HFF-Myc (cell line): Measurements from ENCODE around the gene TNFSF18.

ENCODE experiments used
- DNase-seq: peaks from one replicate; pipeline ENCODE4 v3.0.0-alpha.2; 2011; ENCODE audit warnings: low read depth; ENCODE audit errors: extremely low read depth
- H3K4me3 ChIP-seq: replicated peaks from 2 replicates; pipeline ENCODE4 v1.5.1; 2011; ENCODE audit warnings: low read depth, mild to moderate bottlenecking, control low read depth, low read length
- TF ChIP-seq, protein P1 (sequence below): IDR thresholded peaks from 2 replicates; pipeline ENCODE4 v1.5.1; 2012; ENCODE audit warnings: mild to moderate bottlenecking, low read depth, low read length, control low read depth; ENCODE audit errors: missing control alignments

TNFSF18 gene

DNA sequence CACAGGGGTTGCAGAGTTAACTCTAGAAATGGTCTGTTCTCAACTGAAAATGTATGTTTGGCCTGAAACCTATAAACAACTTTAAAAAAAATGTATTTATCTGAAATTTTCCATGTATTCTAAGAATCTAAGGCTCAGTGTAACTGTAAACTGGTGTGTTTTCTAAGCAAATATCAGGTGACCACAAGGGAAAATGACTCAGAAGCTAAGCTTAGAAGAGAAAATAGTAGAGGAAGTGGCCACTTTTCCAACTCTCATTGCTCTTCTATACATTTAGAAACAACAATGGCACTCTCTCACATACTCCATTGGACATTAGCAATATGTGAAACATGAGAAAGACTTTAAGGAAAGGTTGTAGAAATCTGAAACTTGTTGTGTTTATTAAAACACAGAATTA is 7.5 kb downstream of the TNFSF18 start:
- no peak for DNase-seq

DNA sequence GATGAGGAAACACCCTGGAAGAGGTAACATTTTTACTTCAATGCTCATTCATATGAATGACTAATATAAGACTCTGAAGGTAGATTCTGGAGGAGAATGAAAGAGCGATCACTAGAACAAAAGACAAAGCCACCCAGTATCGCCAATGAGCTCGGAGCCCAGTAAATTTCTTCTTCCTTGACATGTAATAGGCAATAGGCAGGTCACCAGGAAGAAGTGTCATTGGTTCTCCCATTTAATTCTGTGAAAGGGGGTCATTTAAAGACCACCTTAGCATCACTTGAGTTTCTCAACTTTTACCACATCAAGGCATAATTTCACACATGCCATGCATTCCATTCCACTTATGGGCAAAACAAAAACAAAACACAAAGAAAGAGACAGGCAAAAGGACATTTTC is 7.9 kb downstream of the TNFSF18 start:
- no peak for DNase-seq
- no peak overlapping the region for H3K4me3 ChIP-seq
- TF ChIP-seq, protein P1, sequence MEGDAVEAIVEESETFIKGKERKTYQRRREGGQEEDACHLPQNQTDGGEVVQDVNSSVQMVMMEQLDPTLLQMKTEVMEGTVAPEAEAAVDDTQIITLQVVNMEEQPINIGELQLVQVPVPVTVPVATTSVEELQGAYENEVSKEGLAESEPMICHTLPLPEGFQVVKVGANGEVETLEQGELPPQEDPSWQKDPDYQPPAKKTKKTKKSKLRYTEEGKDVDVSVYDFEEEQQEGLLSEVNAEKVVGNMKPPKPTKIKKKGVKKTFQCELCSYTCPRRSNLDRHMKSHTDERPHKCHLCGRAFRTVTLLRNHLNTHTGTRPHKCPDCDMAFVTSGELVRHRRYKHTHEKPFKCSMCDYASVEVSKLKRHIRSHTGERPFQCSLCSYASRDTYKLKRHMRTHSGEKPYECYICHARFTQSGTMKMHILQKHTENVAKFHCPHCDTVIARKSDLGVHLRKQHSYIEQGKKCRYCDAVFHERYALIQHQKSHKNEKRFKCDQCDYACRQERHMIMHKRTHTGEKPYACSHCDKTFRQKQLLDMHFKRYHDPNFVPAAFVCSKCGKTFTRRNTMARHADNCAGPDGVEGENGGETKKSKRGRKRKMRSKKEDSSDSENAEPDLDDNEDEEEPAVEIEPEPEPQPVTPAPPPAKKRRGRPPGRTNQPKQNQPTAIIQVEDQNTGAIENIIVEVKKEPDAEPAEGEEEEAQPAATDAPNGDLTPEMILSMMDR, result no peak

More for the DNA sequence above, 7.5 kb downstream of the TNFSF18 start:
- H3K4me3 ChIP-seq, result no peak overlapping the region
- TF ChIP-seq, protein P1, result no peak

DNA sequence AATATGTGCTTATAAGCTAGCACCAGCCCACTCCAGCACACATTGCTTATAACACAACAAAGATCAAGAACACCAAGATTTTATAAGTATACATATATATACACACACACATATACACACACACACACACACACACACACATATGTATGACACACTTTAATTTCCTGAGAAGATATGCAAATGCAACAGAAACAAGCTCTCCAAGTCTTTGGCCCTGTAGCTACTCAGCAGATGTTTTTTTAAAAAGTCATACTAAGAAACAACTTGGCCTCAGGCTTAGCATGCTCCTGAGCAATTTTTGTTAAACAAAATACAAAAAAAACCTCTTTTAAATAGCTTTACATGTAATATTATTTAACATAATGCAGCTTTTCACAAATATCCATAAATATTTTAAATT is 11.1 kb downstream of the TNFSF18 start:
- no peak overlapping the region for H3K4me3 ChIP-seq
- TF ChIP-seq, protein P1, result no peak
- DNase-seq, result no peak

DNA sequence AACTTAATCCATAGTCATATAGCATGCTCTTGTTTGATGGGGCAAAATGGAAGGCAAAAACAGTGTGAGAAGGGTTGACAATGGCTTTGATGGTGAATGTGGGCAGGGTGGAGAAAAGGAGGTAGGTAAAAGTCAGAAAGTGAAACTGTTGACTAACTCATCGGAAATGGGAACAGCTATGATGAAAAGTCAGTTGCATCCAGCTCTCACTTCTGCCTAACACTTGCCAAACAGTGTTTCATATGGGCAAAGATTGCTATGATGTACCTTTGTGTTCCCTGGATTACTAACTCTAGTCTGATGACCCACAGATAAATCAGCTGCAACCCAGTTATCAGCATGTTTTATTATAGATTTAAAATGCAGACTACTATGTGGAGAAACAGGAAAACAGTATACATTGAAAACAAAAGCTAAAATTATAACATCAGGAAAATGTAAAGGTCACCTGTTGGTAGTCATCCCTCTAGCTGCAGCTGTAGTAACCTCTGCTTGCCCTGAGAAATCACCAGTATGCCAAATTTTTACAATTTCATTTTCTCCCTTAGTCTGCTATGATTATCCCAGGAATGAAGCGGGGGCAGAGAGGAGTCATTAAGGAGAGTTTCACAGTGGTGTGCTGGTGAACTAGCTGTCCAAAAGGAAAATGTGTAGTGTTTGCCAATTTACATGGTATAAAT is 11.7 kb downstream of the TNFSF18 start:
- no peak for DNase-seq
- H3K4me3 ChIP-seq, result no peak overlapping the region
- TF ChIP-seq, protein P1, result no peak

DNA sequence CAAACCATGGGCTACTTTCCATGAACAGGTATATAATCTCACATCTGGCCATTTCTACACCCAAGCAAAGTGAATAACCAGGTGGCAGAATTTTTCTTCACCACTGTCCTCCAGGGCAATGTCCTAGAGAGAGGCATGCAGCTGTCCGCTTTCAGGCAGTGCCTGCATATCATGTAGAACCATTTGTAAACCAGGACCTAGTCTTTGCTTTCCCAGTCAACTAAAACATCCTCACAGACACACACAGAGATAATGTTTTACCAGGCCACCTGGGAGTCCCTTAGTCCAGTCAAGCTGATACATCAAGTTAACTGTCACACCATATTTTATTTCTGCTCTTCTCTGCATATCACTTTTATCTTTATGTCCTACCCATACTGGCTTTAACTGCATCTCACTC is 26.2 kb downstream of the TNFSF18 start:
- TF ChIP-seq, protein P1, result no peak
- no peak overlapping the region for H3K4me3 ChIP-seq
- no peak for DNase-seq

DNA sequence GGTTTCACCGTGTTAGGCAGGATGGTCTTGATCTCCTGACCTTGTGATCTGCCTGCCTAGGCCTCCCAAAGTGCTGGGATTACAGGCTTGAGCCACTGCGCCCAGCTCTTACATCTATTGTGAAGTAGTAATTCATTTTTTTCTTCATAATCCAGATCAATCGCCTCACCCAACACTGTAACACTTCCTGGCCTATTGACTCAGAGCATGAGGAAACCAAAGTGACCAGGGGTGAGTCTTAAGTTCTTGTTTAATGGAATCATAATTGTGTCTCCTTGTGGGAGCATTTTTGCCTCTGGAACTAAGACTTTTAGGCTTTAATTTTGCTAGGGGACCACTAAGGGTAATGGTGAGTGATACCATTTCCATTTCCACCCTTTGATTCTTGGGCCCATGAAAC is 27.4 kb downstream of the TNFSF18 start:
- TF ChIP-seq, protein P1, result no peak
- H3K4me3 ChIP-seq, result no peak overlapping the region
- no peak for DNase-seq

DNA sequence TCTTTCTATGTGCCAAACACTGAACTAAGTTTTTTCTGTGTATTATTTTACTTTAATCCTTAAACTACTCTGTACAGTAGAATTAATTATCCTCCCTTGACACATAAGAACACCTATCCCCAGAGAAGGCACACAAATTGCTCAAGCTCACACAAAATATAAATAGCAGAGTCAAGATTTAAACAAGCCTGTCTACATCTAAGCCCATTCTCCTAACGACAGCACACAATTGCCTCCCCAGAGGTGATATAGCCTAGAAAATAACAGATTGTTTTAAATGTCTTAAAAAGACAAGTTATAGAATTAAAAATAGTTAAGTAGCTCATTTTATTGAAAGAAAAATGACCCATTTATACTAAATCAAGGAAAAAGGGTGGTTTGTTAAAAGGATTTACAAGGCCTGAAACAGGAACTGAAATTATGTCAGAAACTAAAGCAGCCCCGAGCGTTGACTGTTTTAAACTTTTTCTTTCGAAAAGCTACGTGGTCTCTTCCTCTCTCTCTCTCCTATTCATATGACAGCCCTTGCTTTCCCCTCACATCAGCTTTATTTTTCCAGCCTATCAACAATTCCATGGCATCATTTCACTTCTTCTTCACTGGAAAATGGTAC is 30.5 kb downstream of the TNFSF18 start:
- TF ChIP-seq, protein P1, result no peak
- no peak overlapping the region for H3K4me3 ChIP-seq
- DNase-seq, result no peak
